ENCODE data around the gene MAPK11. TPM values are rescaled to one million over a fixed set of nuclear protein-coding genes. Genes with fewer than 3 reads are reported as not detected.

The MAPK11 gene
- total RNA-seq, 6 experiments from 2014 or later: 1.7 to 6.4 (median 2.5) TPM

GRCh38 chr22:50216055-50216683 lies 54.0 kb downstream of the MAPK11 start:
- no peaks in the 10 kb centered on the region for H3K27me3 ChIP-seq
- no peak overlapping the region for H3K27ac ChIP-seq
- no peaks in the 10 kb centered on the region for H3K9me3 ChIP-seq
- H3K4me3 ChIP-seq: no peak overlapping the region
- 89% methylated on average over 3 of the region's 15 CpGs for whole genome bisulfite sequencing (ENCODE audit: insufficient coverage, low coverage, low lambda C conversion rate, missing lambda C conversion rate)
- DNase-seq: peak in 1 of 3 donors; percentile 29
- H3K36me3 ChIP-seq: peaks cover 6 to 84% (median 34%) of the 10 kb centered on the region in 4 donors
- TF ChIP-seq POLR2A (IDR thresholded peaks at IDR 0.05) (no peak), CTCF (IDR thresholded peaks at IDR 0.05) (no peak)
- intact Hi-C loops (cut with DNase I): no loop called here
- ATAC-seq: no peak
- peaks cover 0 to 4% (median 2%) of the 10 kb centered on the region in 4 donors for H3K4me1 ChIP-seq

GRCh38 chr22:50215297-50216054 lies 54.7 kb downstream of the MAPK11 start:
- intact Hi-C loops (cut with DNase I): no loop called here
- DNase-seq (peak in 1 of 3 donors; percentile 30), ATAC-seq (no peak)
- H3K27me3 ChIP-seq: no peaks in the 10 kb centered on the region
- 65% methylated on average over 5 of the region's 17 CpGs for WGBS (ENCODE audit: insufficient coverage, low coverage, low lambda C conversion rate, missing lambda C conversion rate)
- TF ChIP-seq CTCF (IDR thresholded peaks at IDR 0.05) (no peak), POLR2A (IDR thresholded peaks at IDR 0.05) (no peak)
- no peaks in the 10 kb centered on the region for H3K9me3 ChIP-seq
- no peak overlapping the region for H3K4me3 ChIP-seq
- peaks cover 0 to 4% (median 2%) of the 10 kb centered on the region in 4 donors for H3K4me1 ChIP-seq
- H3K27ac ChIP-seq: no peak overlapping the region
- peaks cover 8 to 84% (median 39%) of the 10 kb centered on the region in 4 donors for H3K36me3 ChIP-seq

Other genes starting within 250 kb of the MAPK11 start
- gene TTLL8, start 212.1 kb downstream of the MAPK11 start, total RNA-seq: not detected
- under 1 TPM in 2 of 6 experiments, not detected in 4; 0.60 to 0.68 TPM for gene MLC1, start 185.0 kb downstream of the MAPK11 start, total RNA-seq
- under 1 TPM in 4 of 6 experiments, not detected in 2; 0.21 to 0.31 (median 0.24) TPM for gene MOV10L1, start 180.4 kb downstream of the MAPK11 start, total RNA-seq
- gene PANX2, start 99.6 kb downstream of the MAPK11 start, total RNA-seq: 10 to 100 TPM in 1 of 6 experiments, 1 to 10 TPM in 5; 3.9 to 12.3 (median 7.2) TPM
- 10 to 100 TPM; 18.9 to 30.2 (median 22.8) TPM for gene TRABD, start 84.5 kb downstream of the MAPK11 start, total RNA-seq
- gene SELENOO, start 69.4 kb downstream of the MAPK11 start, total RNA-seq: 10 to 100 TPM; 51.1 to 67.8 (median 59.2) TPM
- 10 to 100 TPM; 10.4 to 22.6 (median 14.6) TPM for gene TUBGCP6, start 25.4 kb downstream of the MAPK11 start, total RNA-seq
- 10 to 100 TPM; 19.6 to 30.5 (median 23.0) TPM for gene HDAC10, start 19.1 kb downstream of the MAPK11 start, total RNA-seq
- 1 to 10 TPM; 2.1 to 7.6 (median 3.6) TPM for gene MAPK12, start 8.7 kb downstream of the MAPK11 start, total RNA-seq
- 100 to 1,000 TPM; 154 to 181 (median 161) TPM for gene PLXNB2, start 37.3 kb upstream of the MAPK11 start, total RNA-seq
- gene DENND6B, start 56.6 kb upstream of the MAPK11 start, total RNA-seq: 1 to 10 TPM in 5 of 6 experiments, under 1 TPM in 1; 0.98 to 4.1 (median 1.9) TPM
- gene PPP6R2, start 72.9 kb upstream of the MAPK11 start, total RNA-seq: 10 to 100 TPM; 38.3 to 80.3 (median 54.4) TPM
- gene SBF1, start 204.7 kb upstream of the MAPK11 start, total RNA-seq: 10 to 100 TPM; 18.3 to 28.9 (median 22.8) TPM
- gene ADM2, start 211.2 kb upstream of the MAPK11 start, total RNA-seq: 10 to 100 TPM in 1 of 6 experiments, 1 to 10 TPM in 5; 1.0 to 19.2 (median 2.2) TPM
- not detected for gene MIOX, start 216.5 kb upstream of the MAPK11 start, total RNA-seq
- 10 to 100 TPM; 33.2 to 47.6 (median 41.7) TPM for gene LMF2, start 237.3 kb upstream of the MAPK11 start, total RNA-seq
- 10 to 100 TPM; 11.4 to 17.3 (median 13.9) TPM for gene NCAPH2, start 237.8 kb upstream of the MAPK11 start, total RNA-seq

Measured in right lobe of liver (tissue), 6 donors.